ENCODE data around the gene FAM89A.

GRCh38 chr1:231075497-231075896, 35.4 kb upstream of the FAM89A start:
- TF ChIP-seq POLR2AphosphoS5 (IDR thresholded peaks at IDR 0.05; ENCODE audit: insufficient read depth in 1 of 2, low read depth in 1 of 2) (no peak), CTCF (IDR thresholded peaks at IDR 0.05) (no peak), POLR2A (IDR thresholded peaks at IDR 0.05) (no peak)

Measured in vagina (tissue), 2 donors.